Renal cortical epithelial cell (primary cell): Measurements from ENCODE around the gene TET3. TPM values are rescaled to one million over a fixed set of nuclear protein-coding genes. Genes with fewer than 3 reads are reported as not detected.

ENCODE experiments used
- DNase-seq: peaks from one replicate; pipeline ENCODE4 v3.0.0-alpha.2; 2011; ENCODE audit warnings: low read depth
- total RNA-seq: library from RNA; depleted of rRNA; stranded (reverse); fragments of >200 nt; gene quantifications from 2 replicates; pipeline ENCODE4 v1.2.3, GENCODE V29; 2014

TET3 gene
- total RNA-seq, 1 donor from 2014 or later = 8.7 TPM

GRCh38 chr2:74031221-74031620 is 46.5 kb downstream of the TET3 start:
- no peak for DNase-seq

GRCh38 chr2:74031959-74032287 is 47.2 kb downstream of the TET3 start:
- no peak for DNase-seq

DNA sequence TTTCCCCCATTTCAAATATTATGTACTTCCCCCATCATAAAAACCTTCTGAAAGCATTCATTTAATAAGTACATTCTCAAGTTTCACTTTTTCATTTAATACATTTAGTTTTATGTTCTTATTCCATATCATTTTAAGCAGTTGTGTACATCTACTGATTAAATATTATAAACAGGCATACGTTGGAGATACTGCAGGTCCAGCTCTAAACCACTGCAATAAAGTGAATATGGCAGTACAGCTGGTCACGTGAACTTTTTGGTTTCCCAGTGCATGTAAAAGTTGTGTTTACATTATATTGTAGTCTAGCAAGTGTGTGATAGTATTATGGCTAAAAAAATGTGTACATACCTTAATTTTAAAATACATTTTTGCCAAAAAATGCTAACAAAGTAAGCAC is 48.7 kb downstream of the TET3 start:
- DNase-seq = no peak

Other genes starting within 250 kb of the TET3 start
- gene TPRKB, start 247.6 kb upstream of the TET3 start, total RNA-seq = 23.4 and 53.3 TPM in 2 replicates
- 23.5 and 40.5 TPM in 2 replicates for gene DUSP11, start 204.8 kb upstream of the TET3 start, total RNA-seq
- not detected in 2 replicates for gene C2orf78, start 200.7 kb upstream of the TET3 start, total RNA-seq
- 36.5 and 61.9 TPM in 2 replicates for gene STAMBP, start 155.9 kb upstream of the TET3 start, total RNA-seq
- gene ACTG2, start 91.9 kb upstream of the TET3 start, total RNA-seq = 0.15 TPM in 1 of 2 replicates, not detected in the other
- 26.9 and 71.4 TPM in 2 replicates for gene DGUOK, start 58.0 kb upstream of the TET3 start, total RNA-seq
- 24.3 and 56.1 TPM in 2 replicates for gene BOLA3, start 163.0 kb downstream of the TET3 start, total RNA-seq
- gene MOB1A, start 194.0 kb downstream of the TET3 start, total RNA-seq = 147 and 189 TPM in 2 replicates
- gene MTHFD2, start 213.7 kb downstream of the TET3 start, total RNA-seq = 66.7 and 119 TPM in 2 replicates